Astrocyte of the spinal cord (primary cell): ENCODE measurements around the gene DYNC2H1.

Experiments used
- DNase-seq: peaks from one replicate; pipeline ENCODE4 v3.0.0; 2011; ENCODE audit warnings: low read depth, low spot score
- H3K4me3 ChIP-seq: 2 replicates; pipeline ENCODE4 v1.5.1; 2011; ENCODE audit warnings: low read depth, mild to moderate bottlenecking, low read length, moderate library complexity
- CTCF ChIP-seq: IDR thresholded peaks from 2 replicates; pipeline ENCODE4 v1.5.1; 2012; ENCODE audit warnings: low read depth, mild to moderate bottlenecking, low read length, inconsistent platforms
- in situ Hi-C: cut with HindIII; loops from 2 replicates; pipeline ENCODE4 v1.10.0; 2017; ENCODE audit warnings: low sequenced_read_pairs

Gene DYNC2H1, protein sequence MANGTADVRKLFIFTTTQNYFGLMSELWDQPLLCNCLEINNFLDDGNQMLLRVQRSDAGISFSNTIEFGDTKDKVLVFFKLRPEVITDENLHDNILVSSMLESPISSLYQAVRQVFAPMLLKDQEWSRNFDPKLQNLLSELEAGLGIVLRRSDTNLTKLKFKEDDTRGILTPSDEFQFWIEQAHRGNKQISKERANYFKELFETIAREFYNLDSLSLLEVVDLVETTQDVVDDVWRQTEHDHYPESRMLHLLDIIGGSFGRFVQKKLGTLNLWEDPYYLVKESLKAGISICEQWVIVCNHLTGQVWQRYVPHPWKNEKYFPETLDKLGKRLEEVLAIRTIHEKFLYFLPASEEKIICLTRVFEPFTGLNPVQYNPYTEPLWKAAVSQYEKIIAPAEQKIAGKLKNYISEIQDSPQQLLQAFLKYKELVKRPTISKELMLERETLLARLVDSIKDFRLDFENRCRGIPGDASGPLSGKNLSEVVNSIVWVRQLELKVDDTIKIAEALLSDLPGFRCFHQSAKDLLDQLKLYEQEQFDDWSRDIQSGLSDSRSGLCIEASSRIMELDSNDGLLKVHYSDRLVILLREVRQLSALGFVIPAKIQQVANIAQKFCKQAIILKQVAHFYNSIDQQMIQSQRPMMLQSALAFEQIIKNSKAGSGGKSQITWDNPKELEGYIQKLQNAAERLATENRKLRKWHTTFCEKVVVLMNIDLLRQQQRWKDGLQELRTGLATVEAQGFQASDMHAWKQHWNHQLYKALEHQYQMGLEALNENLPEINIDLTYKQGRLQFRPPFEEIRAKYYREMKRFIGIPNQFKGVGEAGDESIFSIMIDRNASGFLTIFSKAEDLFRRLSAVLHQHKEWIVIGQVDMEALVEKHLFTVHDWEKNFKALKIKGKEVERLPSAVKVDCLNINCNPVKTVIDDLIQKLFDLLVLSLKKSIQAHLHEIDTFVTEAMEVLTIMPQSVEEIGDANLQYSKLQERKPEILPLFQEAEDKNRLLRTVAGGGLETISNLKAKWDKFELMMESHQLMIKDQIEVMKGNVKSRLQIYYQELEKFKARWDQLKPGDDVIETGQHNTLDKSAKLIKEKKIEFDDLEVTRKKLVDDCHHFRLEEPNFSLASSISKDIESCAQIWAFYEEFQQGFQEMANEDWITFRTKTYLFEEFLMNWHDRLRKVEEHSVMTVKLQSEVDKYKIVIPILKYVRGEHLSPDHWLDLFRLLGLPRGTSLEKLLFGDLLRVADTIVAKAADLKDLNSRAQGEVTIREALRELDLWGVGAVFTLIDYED (N-terminal part only)

DNA sequence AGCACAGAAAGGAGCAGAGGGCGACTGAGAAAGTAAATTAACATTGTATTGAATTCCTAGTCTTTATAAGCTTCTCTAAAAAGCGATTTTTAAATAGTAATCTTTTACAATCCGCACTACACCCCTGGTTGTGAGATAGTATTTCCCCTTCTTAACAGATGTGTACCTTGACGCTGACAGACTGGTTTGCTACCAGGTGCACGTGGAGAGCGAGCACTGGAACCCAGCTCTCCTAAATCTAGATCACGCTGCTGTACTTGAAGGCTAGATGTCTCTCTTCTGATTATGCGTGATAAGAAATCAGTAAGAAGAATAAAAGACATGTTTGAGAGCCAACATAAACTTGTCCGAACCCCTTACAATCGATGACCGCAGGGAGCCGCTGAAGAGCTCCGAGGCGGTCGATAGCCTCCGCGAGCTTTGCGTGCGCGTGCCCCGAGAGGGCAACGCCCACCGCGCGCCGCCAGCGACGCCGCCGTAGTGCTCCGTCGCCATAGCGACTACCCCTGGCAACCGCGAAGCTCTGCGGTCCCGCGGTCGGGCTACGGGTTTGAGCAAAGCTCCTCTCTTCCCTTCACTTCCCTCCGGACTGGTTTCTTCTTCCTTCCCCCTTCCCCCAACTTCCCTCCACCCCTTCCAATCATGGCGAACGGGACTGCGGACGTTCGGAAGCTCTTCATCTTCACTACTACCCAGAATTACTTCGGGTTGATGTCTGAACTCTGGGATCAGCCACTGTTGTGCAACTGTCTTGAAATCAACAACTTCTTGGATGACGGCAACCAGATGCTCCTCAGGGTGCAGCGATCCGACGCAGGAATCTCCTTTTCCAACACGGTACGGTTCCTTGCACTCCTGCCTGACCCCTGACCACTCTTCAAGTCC is at the start of gene DYNC2H1:
DYNC2H1 (plus strand) TSS at position 494 of the 885 bp plus-strand sequence; CDS start at position 643, 149 bp downstream.
- peak within 1 kb of the TSS; percentile 94 for H3K4me3 ChIP-seq
- peak; percentile 58 for TF ChIP-seq CTCF
- peak; percentile 93 for DNase-seq
- in situ Hi-C loops, result no loop called here

DNA sequence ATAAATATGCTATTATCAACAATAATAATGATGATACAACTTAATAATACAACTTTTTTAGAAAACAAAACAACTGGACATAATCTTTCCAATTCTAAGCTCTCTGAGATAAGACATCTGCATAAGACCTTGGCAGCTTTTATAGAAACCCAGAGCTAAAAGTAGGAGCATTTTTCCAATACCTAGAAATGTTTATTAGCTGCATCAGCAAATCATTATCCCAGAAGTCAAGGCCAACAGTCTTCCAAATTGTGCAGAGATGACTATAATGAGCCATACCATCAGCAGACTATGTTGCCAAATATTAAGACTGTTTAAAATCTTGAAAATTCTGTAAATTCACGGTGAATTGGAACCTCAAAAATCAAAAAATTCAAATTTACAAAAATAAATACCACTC is 47.6 kb upstream of the DYNC2H1 start:
- TF ChIP-seq CTCF, result no peak
- no peak overlapping the region for H3K4me3 ChIP-seq
- DNase-seq, result no peak
- in situ Hi-C loops, result no loop called here

DNA sequence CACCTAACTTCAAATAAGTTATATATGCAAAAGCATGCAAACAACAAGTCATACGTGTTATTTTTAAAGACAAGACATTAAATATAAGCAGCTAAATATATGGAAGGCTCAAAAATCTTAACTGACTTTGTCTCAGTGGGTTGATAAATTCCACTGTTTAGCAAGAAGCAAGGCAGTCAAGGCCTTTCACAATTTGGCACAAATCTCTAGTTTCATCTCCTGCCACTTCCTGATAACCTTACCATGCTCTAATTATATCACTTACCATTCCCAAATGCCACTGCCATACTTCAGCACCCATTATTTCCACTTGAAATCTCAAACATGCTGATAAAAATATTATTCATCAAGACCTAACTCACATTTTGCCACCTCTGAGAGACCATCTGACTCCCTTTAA is 42.1 kb upstream of the DYNC2H1 start:
- no peak for DNase-seq
- no peak for TF ChIP-seq CTCF
- no peak overlapping the region for H3K4me3 ChIP-seq
- in situ Hi-C loops, result no loop called here

- TF ChIP-seq CTCF, result no peak
- H3K4me3 ChIP-seq, result no peak overlapping the region
- DNase-seq, result no peak
- in situ Hi-C loops, result no loop called here
Observed at GRCh38 chr11:103069367-103069766, 39.9 kb upstream of the DYNC2H1 start.

DNA sequence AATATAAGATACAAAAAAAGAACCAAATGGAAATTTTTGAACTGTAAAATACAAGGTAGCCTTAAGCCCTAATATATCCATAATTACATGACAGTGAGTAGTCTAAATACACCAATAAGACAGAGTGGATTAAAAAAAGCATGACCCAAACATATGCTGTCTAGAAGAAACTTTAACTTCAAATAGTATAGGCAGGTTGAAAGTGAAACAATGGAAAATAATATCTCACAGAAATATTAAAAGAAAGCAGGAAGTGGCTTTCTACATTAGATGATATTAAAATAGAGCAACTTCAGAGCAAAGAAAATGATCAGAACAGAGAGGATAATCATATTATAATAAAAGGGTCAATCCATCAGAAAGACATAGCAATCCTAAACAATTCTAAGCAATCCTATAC is 39.1 kb upstream of the DYNC2H1 start:
- in situ Hi-C loops, result no loop called here
- H3K4me3 ChIP-seq, result no peak overlapping the region
- no peak for DNase-seq
- TF ChIP-seq CTCF, result no peak
